Measurements from ENCODE around the gene CAPN12. TPM values are rescaled to one million over a fixed set of nuclear protein-coding genes. Genes with fewer than 3 reads are reported as not detected.
"Not testable (repeated sequence)": the region's sequence is repeated elsewhere in the genome, so short reads cannot be mapped to it uniquely, and the experiment has no call there.

Gene CAPN12, protein sequence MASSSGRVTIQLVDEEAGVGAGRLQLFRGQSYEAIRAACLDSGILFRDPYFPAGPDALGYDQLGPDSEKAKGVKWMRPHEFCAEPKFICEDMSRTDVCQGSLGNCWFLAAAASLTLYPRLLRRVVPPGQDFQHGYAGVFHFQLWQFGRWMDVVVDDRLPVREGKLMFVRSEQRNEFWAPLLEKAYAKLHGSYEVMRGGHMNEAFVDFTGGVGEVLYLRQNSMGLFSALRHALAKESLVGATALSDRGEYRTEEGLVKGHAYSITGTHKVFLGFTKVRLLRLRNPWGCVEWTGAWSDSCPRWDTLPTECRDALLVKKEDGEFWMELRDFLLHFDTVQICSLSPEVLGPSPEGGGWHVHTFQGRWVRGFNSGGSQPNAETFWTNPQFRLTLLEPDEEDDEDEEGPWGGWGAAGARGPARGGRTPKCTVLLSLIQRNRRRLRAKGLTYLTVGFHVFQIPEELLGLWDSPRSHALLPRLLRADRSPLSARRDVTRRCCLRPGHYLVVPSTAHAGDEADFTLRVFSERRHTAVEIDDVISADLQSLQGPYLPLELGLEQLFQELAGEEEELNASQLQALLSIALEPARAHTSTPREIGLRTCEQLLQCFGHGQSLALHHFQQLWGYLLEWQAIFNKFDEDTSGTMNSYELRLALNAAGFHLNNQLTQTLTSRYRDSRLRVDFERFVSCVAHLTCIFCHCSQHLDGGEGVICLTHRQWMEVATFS
- total RNA-seq: not detected

DNA sequence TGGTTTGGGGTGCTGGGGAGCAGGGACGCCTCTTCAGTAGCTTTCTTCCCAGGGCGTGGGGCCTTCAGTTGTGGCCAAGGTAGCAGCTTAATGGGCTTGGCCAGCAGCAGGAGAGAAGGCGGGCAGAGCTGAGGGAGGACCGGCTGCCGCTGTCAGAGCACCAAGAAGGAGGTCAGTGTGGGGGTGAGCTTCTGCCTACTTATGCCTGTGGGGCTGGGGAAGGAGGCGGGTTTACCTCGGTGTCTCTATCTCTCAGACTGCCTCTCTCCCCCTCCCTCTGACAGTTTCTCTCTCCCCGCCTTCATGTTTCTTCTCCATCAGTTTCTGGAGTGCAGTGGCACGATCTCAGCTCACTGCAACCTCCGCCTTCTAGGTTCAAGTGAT lies at the start of gene CAPN12:
Gene CAPN12, minus strand, starts transcription at position 177 of the 384 bp plus-strand sequence. CDS start 309 bp downstream, outside the sequence.
- no peaks in the 10 kb centered on the region for H3K27me3 ChIP-seq
- no peak for TF ChIP-seq CTCF (IDR thresholded peaks at IDR 0.05)
- DNase-seq (ENCODE audit: low spot score in 2 of 2): no peak
- no peaks in the 10 kb centered on the region for H3K36me3 ChIP-seq
- H3K27ac ChIP-seq: no peak within 1 kb of the TSS
- no peaks in the 10 kb centered on the region for H3K9me3 ChIP-seq
- no peak within 1 kb of the TSS for H3K4me3 ChIP-seq
- intact Hi-C loops (cut with DNase I): no loop called here
- no peaks in the 10 kb centered on the region for H3K4me1 ChIP-seq

GRCh38 chr19:38793671-38794070 lies 49.4 kb upstream of the CAPN12 start:
- Histone ChIP-seq H3K4me3 (no peak overlapping the region), H3K27me3 (no peaks in the 10 kb centered on the region), H3K27ac (no peak overlapping the region), H3K36me3 (no peaks in the 10 kb centered on the region), H3K4me1 (peaks cover 0 to 6% of the 10 kb centered on the region in 2 donors), H3K9me3 (no peaks in the 10 kb centered on the region)
- DNase-seq (ENCODE audit: low spot score in 2 of 2): no peak
- no peak for TF ChIP-seq CTCF (IDR thresholded peaks at IDR 0.05)
- intact Hi-C loops (cut with DNase I): loop anchor here (2.0 kb wide), 1 partner anchor 19 kb away; no protein-coding TSS in a partner anchor

DNA sequence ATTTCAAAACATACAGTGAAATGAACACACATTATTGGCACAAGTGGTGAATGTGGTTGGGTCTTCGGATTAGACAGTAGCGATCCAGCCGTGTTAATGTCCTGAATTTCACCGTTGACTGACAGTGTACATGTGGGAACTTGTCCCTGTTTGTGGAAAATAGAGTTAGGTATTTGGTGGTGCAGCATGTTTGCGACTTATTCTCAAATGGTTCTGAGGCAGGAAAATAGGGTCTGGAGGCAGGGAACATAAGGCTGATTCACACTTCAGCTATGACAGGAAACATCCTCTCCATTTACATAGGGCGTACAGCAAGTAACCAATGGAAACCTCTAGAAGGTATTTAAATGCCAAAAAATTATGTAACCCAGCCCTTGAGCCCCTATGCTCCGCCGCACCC lies 48.9 kb upstream of the CAPN12 start:
- no peak for DNase-seq (ENCODE audit: low spot score in 2 of 2)
- Histone ChIP-seq H3K36me3 (no peaks in the 10 kb centered on the region), H3K4me1 (peaks cover 0 to 6% of the 10 kb centered on the region in 2 donors), H3K27me3 (no peaks in the 10 kb centered on the region), H3K4me3 (no peak overlapping the region), H3K9me3 (no peaks in the 10 kb centered on the region), H3K27ac (no peak overlapping the region)
- intact Hi-C loops (cut with DNase I): no loop called here
- TF ChIP-seq CTCF (IDR thresholded peaks at IDR 0.05): no peak

DNA sequence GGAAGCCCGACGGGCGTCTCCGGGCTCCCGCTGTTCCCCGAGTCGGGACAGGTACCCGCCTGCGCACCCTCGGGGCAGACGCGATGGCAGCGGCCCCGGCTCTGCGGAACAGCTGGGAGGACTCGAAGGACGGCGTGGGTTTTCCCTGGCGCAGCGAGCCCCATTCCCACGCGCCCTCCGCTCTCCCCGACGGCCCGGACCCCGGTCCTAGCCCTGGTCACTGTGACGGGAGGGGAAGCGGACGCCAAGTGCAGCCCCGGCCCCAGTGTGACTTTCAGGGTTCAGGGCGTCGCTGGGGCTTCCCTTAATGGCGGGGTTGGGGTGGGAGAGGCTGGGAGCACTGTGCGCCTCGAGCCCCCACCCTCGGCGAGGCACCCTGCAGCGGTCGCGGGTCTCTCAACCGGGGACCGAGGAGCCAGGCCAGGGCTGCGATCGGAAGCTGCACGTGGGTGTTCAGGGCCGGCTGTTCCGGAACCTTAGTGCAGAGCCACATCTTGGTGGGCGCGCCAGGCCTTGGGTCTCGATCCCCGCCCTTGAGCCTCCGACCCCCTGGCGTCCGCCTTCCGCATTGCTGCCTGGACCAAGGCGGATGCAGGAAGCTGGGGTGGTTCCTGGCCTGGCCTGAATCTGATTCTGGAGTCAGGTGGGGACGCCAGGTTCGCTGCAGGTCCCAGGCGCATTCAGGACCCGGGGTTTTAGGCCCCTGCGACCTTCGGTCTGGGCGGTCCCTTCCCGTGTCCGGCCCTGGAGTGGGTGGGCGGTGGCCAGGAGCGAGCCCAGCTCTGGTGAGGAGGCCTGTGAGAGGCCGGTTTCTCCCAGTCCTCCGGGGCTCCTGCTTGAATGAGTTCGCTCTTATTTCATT lies 48.2 kb upstream of the CAPN12 start:
- peak overlapping the region; percentile 33 to 42 for H3K4me3 ChIP-seq
- no peaks in the 10 kb centered on the region for H3K9me3 ChIP-seq
- DNase-seq (ENCODE audit: low spot score in 2 of 2): peak in 1 of 2 donors; percentile 72
- intact Hi-C loops (cut with DNase I): no loop called here
- no peak overlapping the region for H3K27ac ChIP-seq
- no peaks in the 10 kb centered on the region for H3K27me3 ChIP-seq
- H3K4me1 ChIP-seq: peaks cover 0 to 6% of the 10 kb centered on the region in 2 donors
- no peaks in the 10 kb centered on the region for H3K36me3 ChIP-seq
- peak in 2 of 3 experiments; percentile 15 to 34 for TF ChIP-seq CTCF (IDR thresholded peaks at IDR 0.05)

DNA sequence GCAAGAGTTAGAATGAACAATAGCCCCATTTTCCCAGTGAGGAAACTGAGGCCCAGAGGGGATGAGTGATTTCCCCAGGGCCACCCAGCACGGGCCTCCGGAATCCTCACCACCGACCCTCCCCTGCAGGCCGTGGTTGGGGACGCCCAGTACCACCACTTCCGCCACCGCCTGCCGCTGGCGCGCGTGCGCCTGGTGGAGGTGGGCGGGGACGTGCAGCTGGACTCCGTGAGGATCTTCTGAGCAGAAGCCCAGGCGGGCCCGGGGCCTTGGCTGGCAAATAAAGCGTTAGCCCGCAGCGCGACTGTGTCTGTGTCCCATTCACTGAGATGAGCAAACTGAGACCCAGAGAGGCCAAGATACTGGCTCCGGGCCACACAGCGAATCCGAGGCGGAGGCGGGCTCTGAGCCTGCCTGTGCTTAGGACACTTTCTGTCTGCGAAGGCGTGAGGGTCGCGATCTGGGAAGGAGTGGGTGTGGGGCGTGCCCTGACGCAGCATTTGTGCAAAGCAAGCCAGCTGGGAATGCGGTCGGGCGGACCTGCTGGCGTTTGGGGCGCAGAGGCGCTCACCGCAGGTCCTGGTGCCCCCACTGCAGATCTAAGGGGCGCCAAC lies 47.3 kb upstream of the CAPN12 start:
- H3K27me3 ChIP-seq; H3K4me1 ChIP-seq; intact Hi-C loops (cut with DNase I); H3K27ac ChIP-seq; H3K36me3 ChIP-seq; H3K9me3 ChIP-seq; H3K4me3 ChIP-seq; DNase-seq (ENCODE audit: low spot score in 2 of 2): not testable (repeated sequence)

GRCh38 chr19:38790507-38791403 lies 46.5 kb upstream of the CAPN12 start:
- H3K27me3 ChIP-seq; H3K27ac ChIP-seq; intact Hi-C loops (cut with DNase I); H3K4me1 ChIP-seq; H3K4me3 ChIP-seq; H3K36me3 ChIP-seq; H3K9me3 ChIP-seq; DNase-seq (ENCODE audit: low spot score in 2 of 2): not testable (repeated sequence)

Data from ascending aorta (tissue), 2 donors.